ENCODE data around the gene PLCB1.
"Not testable (repeated sequence)": the region's sequence is repeated elsewhere in the genome, so short reads cannot be mapped to it uniquely, and the experiment has no call there.

Gene PLCB1

DNA sequence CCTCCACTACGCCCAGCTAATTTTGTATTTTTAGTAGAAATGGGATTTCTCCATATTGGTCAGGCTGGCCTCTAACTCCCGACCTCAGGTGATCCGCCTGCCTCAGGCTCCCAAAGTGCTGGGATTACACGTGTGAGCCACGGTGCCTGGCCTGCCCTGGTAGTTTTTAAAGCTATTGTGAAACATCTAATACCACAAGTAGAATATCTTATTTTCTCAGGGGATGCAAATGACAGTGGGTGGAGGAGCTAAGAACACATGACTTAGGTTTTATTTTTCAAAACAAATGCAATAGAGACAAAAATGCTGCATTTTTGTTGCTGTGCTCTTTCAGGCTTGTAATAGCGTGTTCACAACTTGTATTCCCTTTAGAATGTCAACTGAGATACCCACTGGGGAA is 671.9 kb downstream of the PLCB1 start:
- no peak for DNase-seq

DNA sequence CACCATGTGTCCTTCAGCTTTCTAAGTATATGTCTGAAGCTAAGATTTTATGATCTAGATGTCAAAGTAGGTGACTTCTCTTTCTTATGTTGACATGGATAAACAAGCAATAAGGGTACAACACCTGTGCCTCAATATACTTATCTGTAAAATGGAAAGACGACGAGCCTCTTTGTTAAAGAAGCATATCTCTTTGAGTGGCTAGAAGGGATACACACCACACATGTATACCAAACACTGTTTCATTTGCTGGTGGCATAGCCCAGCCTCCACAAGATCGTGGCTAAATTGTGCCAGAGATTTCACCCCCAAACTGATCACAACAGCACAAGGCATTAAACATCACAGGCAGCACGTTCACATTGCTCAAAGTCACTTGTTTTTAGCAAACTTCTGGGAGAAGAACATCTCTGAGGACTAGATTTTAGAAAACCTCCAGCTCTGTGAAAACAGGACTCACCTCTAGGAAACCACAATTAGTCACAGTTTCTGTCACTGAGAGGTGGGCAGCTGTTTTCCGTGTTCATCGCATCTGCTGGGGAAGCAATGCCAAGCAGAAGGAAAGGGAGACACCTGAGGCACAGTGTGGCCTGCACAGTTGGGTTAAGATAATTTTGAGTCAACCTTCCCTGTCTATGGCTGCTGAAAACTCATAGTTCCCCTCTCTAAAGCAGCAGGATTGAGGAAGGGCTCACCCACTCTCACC is 673.8 kb downstream of the PLCB1 start:
- no peak for DNase-seq

DNA sequence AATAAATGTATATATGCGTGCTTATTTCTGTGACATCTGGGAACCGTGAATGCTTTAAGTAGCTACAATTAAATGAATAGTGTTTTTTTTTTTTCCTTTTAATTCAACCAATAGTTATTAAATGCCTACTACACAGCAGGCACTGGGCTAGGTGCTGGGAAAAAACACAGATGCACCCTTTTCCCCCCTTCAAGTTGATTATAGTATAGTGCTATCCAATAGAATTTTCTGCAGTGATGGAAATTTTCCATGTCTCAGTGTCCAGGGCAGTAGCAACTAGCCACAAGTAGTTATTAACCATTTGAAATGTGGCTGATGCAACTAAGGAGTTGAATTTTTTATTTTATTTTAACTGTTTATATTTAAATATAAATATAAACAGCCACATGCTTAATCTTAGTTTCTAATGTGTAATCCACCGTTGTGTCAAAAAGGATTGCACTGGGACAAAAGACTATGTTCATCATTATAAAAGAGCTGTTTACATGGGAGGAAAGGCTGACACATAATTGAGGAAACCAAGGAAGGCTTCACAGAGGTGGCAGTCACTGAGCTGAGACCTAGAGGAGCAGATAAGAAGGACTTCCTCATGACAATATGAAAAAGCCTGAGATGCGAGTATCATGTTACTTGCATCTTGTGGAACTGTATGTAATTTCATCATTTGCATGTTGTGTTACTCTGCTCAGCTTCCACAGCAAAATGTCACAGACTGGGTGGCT is 675.6 kb downstream of the PLCB1 start:
- no peak for DNase-seq

DNA sequence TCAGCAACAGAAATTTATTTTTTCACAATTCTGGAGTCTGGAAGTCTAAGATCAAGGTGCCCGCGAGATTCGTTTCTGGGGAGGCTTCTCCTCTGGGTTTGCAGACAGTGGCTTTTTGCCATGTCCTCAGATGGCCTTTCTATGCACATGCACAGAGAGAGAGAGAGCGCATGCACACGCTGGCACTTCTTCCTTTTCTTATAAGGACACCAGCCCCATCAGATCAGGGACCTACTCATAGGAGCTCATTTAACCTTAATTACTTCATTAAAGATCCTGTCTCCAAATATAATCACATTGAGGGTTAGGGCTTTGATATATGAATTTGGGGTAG is 676.1 kb downstream of the PLCB1 start:
- no peak for DNase-seq

DNA sequence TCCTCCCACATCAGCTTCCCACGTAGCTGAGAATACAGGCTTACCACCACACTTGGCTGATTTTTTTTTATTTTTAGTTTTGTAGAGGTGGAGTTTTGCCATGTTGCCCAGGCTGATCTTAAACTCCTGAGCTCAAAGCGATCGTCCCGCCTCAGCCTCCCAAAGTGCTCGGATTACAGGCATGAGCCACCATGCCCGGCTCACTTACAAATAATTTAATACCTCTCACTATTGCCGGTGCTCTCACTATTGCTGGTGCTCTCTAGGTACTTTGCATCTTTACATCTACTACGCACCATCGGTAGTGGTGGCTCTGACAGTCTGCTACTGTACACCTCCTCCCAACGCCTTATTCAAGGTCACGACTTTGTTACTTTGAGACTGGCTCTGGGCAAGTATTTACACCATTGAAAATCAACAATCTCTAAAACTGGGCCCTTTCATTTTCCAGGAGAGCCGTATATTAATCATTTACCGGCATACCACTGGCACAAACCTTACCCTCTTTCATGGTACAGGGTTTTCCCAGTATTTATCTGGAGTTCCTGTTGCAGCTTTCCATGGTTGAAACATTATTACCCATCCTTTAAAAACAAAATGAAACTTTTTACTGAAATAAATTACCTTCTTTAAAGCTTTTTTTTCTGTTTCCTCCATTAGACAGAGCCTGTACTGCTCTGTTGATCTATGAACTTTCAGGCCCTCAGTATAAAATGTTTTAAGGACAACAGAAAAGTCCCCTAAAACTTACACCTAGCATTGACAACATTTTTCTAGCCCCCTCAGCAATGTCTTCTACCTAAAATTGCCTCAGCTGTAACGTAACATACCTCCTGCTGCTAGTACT is 677.3 kb downstream of the PLCB1 start:
- no peak for DNase-seq

DNA sequence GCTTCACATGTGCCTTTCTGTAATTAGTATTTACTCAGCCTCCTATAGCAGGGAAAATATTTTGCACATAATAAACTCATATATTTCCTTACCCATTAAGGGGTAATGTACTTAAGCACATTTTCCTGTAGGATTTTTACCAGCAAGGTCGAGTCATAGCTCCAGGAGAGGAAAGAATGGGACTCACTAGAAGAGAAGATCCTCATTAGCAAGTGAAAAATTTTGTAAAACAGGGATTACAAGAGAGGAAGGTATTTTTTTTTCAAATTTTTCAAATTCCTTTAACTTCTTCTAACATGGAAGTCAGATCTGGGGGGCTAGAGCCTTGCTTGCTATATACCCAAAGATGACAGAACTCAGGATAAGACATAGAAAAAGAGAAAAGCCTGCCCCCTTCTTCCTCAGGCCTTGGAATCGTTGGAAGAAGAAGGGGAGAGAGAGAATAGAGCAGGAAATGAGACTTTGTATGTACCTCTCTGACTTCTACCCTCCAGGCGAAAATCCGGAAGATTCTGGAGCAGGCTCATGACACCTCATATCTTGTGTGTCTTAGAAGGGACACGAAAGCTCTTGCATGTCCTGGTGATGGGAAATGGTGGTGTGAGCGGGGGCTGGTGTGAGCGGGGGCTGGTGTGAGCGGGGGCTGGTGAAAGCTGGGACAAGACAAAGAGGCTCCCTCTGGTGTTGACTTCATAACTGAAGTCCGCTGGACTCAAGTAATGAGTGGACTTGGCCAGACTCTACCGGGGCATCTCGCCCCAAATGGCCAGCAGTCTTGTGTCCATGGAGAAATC is 679.9 kb downstream of the PLCB1 start:
- no peak for DNase-seq

DNA sequence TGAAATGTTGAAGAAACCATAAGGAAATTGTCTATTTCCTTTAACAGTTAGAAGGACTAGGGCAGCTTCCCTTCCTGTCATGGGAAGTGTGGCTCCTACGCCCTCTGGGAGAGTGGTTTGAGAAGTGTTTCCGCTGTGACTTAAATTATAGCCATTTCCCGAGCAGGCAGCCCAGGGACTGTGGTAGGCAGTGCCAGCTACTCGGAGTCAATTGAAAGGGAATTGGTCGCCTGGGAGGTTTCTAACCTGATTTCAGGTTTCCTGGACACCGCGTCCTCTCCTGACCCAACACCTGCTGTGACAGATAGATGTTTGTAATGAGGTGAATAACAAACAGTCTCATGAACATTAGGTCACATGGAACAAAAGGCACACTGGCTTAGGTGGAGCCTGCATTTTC is 680.8 kb downstream of the PLCB1 start:
- DNase-seq: no peak

DNA sequence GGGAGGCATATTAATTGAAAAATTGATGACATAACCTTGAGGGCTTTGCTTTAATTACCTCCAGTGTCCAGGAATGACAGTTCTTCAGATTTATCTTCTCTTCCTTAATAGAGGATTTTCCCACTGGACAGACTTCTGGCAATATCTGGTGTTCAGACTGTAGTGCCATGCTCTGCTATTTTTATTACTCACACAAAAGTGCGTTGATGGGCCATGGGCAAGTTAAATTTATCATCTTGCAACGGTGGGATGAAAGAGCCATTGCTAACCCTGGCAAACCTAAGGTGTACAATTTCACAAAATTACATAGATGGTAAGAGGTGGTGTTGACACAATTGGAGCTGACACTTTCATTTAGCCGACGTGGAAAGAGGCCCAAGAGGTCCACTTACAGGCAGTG is 683.1 kb downstream of the PLCB1 start:
- no peak for DNase-seq

DNA sequence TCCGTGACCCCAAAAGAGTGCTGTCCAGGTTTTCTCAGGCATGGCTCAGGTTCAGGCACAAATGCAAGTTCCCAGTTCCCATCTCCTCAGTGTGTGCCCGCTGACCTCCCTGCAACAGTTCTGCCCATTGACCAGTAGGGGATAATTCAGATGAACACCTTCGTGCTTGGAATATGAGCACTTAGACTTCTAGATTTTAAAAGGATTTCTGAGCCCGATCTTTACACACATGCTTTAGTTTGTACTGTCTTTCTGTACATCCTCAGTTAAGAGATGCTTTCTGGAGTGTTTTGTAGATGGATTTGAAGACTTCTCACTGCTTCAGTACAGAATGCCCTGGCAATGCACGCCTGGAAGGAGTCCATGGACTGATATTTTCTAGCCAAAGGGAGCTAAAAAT is 697.2 kb downstream of the PLCB1 start:
- DNase-seq: no peak

DNA sequence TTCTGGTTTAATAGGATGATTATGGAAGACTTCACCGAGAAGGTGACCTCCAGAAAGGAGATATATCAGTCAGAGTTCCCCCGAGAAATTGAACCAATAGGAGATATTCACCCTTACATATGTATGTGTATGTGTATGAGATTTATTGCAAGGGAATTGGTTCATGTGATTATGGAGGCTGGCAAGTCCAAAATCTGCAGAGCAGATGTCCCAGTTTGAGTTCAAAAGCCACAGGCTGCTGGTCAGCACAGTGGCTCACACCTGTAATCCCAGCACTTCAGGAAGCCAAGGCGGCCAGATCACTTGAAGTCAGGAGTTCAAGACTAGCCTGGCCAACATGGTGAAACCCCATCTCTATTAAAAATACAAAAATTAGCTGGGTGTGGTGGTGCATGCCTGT is 702.2 kb downstream of the PLCB1 start:
- DNase-seq: not testable (repeated sequence)

DNA sequence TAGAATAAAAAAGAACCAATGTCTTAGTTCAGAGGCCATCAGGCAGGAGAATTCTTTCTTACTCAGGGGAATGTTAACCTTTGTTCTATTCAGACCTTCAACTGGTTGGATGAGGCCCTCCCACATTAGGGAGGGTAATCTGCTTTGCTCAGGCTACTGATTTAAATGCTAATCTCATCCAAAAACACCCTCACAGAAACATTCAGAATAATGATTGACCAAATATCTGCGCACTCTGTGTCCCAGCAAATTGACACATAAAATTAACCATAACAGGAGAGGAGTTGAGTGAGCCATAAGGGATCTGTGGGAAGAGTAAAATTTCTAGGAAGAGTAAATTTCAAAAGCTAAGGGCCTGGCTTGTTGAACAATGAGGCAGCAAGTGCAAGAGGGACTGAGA is 702.8 kb downstream of the PLCB1 start:
- DNase-seq: no peak

DNA sequence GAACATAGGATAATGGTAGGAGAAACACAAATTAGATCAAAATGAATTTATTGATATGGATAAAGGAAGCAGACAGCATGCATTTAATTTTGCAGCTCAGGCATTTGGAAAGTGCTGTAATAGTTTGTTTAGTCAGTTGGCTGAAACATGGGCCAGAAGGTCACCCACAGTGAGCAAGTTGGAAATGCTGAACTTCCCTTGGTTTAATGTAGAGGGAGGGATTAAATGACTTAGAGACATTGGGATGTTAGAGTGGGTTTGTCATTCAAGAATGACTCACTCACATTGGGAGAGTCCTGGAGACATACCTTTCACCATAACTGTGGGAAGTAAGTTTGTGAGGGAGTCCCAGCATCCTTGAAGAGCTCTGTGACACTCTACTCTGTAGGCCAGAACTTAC is 705.3 kb downstream of the PLCB1 start:
- DNase-seq: peak; percentile 87

DNA sequence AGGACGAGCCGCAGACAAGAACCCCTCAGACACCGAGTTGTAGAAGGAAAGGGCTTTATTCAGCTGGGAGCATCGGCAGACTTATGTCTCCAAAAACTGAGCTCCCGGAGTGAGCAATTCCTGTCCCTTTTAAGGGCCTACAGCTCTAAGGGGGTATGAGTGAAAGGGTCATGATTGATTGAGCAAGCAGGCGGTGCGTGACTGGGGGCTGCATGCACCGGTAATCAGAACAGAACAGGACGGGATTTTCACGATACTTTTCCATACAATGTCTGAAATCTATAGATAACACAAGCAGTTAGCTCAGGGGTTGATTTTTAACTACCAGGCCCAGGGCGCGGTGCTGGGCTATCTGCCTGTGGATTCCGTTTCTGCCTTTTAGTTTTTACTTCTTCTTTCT is 710.5 kb downstream of the PLCB1 start:
- DNase-seq: no peak

DNA sequence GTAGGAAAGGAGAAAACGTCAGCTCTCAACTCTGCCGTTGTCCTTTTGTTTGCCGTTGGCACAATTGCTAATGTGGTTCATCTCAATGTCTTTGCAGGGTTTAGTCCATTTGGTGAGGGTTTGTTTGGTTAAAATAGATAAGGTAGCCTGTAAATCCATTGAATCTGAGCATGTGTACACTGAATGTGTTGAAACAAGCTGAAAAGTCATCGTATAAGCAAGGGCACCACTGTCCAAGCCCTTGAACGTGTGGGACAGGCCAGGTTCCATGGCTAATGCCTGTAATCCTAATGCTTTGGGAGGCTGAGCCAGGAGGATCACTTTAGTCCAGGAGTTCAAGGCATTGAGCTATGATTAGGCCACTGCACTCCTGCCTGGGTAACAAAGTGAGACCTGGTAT is 712.1 kb downstream of the PLCB1 start:
- no peak for DNase-seq

DNA sequence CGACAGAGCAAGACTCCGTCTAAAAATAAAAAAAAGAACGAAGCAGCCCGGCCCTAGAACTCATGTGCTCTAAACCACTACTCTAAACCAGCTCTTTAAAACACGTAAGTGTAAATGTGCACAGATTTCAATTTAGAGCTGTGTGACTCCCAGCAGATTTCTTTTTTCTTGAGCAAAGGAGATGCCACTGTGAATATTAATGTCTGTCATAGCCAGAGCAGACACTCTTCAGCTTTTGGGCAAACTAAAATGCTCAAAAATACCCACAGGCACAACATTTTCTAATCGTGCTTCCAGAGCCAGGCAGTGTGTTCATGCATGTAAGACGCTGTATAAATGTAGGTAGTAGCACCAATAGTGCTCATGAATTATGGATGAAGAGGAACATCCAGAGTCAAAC is 717.9 kb downstream of the PLCB1 start:
- no peak for DNase-seq

DNA sequence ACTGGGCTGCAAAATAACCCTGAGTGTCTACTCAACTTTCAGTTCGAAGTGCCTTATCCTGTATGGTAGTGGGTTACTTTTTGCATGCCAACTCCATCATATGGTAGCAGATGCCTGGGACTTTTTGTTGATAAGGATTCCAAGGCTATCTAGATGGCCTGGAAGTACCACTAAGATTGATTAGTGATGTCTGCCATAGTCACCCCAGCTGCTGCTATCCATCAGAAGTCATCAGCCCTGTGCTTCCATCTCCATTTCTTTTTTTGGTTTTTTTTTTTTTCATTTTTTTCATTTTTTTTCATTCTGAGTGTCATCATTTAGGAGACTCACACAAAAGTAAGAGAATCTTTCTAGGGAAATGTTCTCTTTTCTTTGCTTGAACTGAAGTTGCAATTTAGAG is 719.4 kb downstream of the PLCB1 start:
- DNase-seq: no peak

DNA sequence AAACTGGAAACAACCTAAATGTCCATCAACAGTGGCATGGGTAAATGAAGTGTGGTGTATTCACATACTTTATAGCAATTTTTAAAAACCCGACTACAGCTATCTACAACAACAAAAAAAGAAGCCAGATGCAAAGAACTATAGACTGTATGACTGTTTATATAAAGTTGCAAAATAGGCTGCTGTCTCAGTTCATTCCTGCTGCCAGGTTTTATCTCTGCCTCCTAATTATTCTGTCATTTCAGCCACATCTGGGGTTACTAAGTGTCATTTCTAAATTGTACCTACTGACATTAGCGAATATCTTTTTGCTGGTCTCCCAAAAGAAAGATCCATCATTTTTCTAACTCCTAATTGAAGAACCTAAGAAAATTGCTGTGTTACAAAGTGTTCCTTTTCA is 719.9 kb downstream of the PLCB1 start:
- DNase-seq: not testable (repeated sequence)

DNA sequence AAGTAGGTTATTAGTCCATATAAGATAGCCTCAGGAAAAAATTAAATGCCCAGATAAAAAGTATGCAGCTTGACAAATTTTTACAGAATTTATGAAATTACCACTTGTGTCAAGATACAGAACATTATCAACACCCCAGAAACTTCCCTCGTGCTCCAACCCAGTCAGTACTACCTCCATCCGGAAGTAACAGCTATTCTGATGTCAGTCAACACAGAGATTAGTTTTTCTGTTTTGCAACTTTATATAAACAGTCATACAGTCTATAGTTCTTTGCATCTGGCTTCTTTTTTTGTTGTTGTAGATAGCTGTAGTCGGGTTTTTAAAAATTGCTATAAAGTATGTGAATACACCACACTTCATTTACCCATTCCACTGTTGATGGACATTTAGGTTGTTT is 721.1 kb downstream of the PLCB1 start:
- not testable (repeated sequence) for DNase-seq

DNA sequence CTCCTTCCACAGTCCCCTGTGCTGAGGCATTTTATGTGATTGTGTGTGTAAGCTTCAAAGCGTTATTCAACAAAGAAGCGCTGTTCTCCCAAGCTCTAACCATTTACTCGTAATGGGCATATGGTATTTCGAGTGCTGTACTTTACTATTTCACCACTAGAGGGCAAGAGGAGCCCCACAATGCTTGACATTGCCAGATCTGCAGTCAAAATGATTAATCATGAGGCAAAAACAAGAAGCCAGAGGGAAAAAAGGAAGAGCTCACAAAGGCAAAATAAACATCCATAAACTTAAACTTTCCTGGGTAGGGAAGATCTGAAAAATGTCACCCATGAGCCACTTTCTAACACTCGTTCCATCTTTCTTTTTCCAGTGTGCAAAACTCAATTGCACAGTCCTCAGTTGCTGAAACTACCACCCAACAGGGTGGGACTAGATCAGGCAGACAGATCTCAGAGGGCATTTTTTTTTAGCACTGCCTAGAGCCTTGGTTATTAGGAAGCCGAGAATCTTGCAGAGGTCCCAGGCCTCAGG is 721.8 kb downstream of the PLCB1 start:
- peak; percentile 85 for DNase-seq

DNA sequence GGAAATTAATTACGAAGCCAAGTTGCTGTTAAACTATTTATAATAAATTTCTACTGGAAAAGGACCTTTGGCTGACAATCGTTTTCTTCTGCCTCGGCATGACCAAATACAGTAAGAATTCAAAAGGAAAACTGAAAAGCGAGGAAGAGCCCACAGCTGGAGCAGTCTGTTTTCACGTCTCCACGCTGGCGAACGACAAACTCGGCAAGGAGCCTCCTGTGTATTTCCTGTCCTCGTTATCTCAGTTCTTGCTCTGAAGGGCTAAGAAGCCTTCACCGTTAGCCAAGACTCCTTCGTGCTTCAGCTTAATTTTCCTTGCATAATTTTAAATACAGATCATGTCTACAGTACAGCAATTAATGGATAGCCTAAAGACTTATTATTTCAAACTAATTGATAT is 722.5 kb downstream of the PLCB1 start:
- DNase-seq: peak; percentile 68

DNA sequence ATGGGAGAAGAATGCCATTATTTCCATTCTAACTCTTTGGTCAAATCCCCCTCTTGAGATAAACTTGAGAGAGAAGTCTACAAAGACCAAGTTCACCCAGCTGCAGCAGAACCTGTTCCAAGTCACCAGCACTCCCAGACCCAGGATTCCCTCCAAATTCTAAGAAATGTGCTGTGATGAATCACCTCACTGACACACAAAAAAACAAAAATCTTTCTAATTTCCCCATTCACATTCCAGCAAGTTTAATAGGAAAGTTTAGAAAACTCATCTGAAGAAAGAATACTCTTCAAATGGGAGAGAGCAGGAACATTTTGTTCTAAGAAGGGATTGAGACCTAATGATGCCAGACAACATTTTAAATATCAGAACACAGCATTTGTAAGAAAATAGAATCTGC is 723.2 kb downstream of the PLCB1 start:
- peak; percentile 70 for DNase-seq

DNA sequence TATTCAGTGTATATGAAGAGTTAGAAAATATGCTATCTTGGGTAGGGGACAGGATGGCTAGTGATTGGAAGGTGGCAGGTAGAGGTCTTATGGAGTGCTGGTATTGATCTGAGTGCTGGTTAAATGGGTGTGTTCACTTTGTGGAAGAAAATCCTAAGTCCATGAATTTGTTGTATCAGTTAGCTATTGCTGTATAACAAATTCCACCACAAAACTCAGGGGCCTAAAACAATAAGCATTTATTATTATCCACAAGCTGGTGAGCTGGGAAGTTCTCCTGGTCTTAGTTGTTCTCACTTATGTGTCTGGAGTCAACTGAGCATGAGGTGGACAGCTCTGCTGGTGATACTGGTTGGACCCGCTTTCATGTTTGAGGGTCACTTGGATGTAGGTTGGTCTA is 724.6 kb downstream of the PLCB1 start:
- no peak for DNase-seq
